Activated T-cell treated with anti-CD3 and anti-CD28 coated beads for 1 hour (primary cell): ENCODE data around the gene B3GLCT.
"Not testable (repeated sequence)": the region's sequence is repeated elsewhere in the genome, so short reads cannot be mapped to it uniquely, and the experiment has no call there.

Experiments used
- DNase-seq: peaks from one replicate; pipeline ENCODE4 v3.0.0-alpha.2; 2020; ENCODE audit warnings: low read depth

Gene B3GLCT

DNA sequence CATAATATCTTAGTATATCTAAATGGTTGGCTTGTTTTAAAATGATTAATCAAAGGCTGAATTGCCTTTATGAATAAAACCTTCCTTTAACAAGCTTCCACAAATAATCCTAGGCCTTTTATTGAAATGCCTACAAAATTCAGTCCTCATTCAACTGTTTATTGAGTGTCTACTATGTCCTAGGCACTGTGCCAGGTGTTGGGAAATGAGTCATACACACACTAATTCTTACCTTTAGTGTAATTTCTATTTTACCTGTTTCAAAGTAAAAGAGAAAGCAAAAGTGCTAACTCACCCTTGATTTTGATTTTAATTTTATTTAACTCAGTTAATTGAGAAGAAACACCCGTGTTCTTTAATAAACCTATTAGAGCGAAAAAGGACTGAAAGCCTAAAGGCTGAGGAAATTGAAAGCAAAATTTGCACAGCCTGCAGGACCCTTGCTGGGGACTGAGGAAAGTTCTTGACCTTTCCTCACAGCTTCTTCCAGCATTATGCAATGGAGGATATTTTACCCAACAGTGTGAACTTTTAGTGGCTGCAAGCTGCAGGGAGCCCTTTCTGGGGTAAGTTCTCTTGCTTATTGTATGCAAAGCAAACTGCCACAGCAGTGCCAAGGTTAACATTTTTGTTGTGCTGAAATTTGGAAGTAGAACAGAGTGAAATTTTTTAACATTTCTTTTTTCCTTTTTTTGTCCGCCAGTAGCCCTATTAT, 83.1 kb downstream of the B3GLCT start:
- no peak for DNase-seq

DNA sequence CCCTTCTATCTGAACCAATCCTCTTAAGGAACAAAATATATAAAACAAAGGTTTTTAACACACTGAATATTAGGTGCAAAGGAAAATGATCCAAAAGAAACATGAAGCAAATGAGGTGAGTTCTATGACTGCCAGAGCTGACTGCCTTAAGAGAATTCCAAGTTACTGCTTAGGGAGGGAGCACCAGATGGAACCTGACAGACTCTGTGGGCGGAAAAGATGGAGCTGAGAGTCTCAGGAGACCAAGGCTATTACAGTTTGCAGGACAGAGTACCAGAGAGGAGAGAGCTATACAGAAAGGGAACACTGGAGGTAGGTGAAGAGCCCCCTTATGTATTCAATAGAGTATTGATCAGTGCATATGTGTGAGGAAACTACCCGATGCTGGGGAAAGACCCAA, 87.2 kb downstream of the B3GLCT start:
- DNase-seq, result no peak

DNA sequence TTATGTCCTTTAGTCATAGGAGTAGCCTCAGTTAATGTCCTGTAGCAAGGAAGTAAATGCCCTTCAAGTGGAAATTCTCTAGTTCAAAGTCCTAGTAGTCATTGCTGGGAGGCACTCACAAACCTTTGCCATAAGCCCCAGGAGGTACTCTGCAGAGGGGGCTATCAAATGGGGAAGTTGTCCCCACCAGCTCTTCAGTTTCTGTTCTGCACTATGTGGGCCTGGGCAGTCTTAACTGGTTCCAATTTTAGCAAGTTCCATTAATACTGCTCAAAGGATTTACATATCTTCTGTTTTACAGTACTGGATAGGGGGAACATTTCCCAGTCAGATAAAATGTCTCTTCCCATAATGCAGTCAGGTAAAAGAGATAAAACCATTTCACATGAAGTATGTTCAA, 101.3 kb downstream of the B3GLCT start:
- no peak for DNase-seq

DNA sequence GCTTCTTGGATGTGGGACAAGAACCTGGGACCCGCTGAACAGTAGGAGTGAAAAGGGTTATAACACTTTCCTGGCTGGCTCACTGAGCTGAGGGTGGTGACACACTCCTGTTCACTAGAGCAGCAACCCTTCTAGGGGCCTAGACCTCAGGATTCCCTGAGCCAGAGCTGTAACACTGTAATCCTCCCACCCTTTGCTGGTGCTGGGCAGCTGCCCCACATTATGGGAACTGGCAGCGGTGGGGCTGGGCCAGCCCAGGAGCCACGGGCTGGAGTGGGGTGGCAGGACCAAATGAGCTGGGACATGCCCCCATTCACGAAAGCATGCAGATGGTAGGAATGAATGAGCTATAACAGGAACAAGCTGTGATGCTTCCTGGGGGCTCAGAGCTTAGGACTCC, 110.6 kb downstream of the B3GLCT start:
- DNase-seq, result no peak

DNA sequence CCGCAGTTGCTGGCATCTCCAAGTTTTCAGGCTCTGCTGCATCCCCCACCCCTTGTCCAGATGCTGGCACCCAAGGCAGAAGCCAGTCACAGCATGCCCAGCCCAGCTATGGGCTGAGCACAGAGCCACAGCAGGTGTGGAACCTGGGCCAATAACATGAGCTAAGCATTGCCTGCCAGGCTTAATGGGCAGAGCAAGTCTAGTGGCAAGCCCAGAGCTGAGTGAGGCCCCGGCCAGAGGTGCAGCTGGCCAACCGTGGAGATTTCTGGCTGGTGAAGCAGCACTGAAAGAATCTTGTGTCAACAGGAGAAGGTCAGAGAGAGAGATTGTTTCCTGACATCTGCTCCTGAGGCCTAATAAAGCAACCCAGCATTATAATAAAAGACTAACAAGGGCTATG, 111.0 kb downstream of the B3GLCT start:
- no peak for DNase-seq

DNA sequence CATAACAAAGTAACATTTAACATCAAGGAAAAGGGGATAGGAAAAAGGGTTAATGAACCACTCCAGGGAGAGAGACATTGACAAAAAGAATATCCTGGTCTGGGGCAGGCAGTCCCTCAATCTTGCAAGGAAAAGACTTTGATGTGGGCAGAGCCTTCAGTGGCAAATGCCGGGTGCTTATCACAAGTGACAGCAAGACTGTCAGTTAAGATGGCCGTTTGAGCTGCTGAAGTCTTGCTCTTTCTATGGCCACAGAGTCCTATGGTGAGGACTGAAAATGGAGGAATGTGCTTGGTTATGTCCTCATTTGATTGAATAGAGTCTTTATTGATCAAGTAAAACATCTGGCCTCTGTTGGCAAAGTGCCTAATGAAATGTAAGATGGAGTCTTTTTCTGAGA, 112.1 kb downstream of the B3GLCT start:
- no peak for DNase-seq

DNA sequence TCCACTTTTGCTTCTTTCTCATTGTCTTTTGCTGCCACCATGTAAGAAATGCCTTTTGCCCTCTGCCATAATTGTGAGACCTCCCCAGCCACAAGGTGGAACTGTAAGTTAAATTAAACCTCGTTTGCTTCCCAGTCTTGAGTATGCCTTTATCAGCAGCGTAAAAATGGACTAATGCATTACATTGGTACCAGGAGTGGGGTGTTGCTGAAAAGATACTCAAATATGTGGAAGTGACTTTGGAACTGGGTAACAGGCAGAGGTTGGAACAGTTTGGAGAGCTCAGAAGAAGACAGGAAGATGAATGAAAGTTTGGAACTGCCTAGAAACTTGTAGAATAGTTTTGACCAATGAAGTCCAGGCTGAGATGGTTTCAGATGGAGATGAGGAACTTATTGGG, 115.2 kb downstream of the B3GLCT start:
- DNase-seq, result no peak

DNA sequence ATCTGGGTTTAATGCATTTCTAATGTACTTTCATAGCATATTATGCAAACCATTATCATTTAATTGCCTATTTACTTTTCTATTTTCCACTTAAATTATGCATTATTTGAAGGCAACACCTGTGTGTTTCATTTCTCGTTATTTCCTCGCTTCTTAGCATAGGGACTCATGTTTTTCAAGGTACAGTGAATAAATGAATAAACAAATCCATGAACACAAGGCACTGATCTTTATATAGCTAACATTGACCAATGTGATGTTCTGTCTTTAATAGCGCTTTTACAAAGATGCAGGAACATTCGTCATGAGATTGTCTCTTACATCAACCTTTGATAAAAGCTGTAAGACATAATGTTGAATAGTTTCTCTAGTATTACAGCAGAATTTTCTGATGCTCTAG, 121.2 kb downstream of the B3GLCT start:
- DNase-seq, result no peak

DNA sequence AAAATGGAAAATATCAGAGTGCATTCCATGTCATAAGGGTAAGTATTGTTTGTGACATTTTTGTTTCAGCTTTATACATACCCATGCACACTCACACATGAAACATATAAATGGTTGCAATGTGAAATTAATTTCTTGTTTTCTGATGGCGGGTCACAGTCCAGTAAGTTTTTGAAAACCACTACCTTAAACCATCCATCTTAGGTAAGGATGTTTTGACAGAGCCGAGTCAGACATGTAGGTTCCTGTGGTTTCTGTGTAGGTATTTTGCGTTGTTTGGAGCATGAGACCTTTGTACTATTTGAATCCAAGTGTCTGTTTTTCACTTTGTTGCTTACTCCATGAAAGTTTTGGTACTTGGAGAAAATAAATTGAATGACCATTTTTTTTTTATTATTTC, 121.7 kb downstream of the B3GLCT start:
- DNase-seq, result no peak

DNA sequence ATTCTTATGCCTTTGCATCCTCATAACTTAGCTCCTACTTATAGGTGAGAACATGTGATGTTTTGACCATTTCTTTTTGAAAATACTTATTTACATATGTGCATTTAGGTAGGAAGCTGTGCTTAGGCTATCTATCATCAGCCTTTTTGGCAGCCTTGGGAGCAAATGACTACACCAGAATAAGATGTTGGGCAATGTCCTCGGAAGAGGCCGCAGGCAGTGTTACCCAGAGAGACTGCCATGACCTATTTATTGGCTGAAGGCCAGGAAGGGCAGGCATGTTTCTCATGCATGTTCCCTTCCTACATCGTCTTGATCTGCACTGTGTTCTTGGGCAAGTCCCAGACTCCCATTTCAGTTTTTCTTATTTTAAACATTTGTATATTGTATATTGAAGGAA, 122.3 kb downstream of the B3GLCT start:
- DNase-seq, result no peak

DNA sequence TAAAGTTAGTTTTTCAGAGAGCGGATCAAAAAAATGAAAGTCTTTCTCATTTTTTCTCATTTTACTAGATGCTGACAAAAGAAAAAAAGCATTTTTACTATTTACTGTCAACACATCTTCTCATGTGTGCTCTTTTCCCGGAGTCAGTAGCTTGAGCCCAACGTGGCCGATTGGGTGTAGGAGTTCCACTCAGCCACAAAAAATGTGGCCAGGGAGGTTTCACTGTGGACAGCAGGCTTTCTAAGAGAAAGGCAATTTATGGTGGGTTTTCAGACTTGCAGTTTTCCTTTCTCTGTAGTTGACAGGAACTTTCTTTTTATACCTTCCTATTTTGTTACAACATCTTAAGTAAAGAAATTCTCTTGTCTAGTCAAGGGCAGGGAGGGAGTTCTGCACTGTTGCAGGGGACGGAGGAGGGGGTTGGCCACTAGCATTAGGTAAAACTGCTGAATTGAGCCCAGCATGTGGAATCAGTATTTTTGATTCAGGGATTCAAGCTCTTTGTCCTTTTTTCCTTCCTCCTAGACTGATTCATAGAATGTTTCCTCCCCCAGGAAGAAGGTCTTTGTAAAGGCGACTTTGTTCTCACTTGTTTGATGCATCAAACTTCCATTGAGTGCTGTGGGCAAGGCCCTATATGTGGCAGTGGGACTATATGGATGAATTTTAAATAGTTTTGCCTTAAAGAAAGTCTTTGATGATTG, 123.1 kb downstream of the B3GLCT start:
- DNase-seq, result no peak

DNA sequence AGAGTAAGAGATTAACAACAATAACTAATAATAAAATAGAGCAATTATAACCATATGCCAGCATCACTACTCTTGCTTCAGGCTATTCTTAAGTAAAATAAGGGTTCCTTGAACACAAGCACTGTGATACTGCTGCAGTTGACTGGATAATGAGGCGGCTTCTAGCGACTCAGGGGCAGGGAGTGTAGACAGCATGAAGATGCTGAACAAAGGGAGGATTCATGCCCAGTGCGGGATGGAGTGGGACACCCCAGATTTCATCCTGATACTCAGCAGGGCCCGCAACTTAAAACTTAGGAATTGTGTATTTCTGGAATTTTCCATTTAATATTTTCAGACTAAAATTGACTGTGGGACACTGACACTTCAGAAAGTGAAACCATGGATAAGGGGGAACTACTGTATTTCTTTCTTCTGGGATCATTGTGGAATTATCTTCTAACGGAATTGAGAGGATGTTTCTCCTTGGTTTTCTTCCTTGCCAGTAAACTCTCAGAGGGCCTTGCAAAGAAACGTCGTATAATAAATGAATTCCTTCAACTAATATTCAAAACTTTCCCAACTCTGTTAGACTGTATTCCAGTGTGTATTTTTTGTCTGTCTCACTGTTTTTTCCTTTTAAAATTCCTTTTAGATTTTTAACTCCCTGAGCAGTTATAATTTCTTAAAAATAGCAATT, 127.5 kb downstream of the B3GLCT start:
- no peak for DNase-seq

DNA sequence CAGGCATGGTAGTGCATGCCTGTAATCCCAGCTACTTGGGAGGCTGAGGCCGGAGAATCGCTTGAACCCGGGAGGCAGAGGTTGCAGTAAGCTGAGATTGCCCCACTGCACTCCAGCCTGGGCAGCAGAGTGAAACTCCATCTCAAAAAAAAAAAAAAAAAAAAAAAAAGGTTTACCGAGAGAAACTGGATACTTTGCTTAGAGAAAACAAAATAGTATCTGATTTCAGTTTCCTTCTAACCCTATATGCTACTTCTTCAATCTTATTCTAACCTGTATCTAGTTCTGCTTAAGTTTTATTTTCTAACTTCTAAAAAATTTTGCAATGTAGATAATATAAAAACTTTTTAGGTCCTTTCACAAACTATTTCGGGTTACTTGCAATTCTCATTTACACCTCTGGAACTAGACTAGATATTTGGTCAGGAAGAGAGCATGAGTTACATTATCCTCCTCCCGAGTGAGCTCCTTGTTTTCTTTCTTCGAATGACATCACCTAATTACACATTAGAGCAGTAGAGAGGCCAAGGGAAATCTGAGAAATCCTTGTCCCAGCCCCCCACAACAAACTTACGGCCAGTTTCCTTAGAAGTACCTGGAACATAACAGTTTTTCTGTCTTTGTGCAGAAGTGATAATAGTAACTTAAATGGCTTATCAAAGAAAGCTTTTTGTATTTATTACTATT, 128.9 kb downstream of the B3GLCT start:
- DNase-seq, result no peak

DNA sequence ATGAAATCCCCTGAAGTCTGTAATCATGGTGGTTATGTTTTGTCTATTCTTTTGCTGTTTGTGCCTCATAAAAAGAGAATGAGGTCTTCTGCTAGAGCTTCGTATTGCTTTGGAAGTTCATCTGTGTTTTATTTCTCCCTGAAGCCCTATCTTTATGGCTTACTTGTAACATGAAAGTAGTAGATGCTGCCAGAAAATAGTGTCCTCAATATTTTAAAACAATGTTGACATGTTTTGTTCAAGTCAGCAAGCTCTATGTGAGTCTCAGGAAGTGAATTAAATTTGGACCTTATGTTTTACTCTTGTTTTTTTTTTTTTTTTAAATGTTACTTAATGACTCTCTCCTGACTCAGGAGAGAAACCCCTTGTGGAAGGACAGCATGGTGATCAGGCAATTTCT, 130.5 kb downstream of the B3GLCT start:
- no peak for DNase-seq

DNA sequence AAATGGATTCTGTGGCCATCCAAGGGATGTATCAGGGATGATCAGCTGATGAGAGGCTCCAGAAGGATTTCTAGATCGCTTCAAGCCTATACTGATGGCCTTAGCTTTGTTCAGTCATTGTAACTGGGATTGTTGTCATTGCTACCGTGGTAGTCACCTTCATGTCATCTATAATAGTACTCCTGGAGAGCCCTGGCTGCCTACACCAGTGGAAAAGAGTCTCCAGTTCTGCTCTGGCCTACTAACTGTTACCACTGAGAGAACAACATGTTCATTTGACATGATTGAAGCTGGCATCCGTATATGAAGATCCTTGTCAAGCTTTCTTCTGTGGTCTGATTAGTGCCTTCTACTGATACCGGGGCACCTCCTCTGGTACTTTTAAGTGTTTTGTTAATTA, 131.3 kb downstream of the B3GLCT start:
- DNase-seq, result no peak

DNA sequence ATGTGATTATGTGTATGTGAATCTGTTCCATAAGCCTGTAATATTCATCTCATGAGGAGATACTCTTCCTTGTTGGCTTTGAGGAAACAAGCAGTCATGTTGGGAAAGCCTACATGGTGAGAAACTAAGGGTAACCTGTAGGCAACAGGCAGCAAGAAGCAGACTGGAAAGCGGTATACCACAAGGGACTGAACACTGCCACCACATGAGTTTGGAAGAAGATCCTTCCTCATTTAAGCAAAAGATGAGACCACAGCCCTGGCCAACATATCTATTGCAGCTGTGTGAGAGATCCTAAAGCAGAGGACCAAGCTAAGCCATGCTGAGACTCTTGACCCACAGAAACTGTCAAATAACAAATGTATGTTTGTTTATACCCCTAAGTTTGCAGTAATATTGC, 134.8 kb downstream of the B3GLCT start:
- no peak for DNase-seq

DNA sequence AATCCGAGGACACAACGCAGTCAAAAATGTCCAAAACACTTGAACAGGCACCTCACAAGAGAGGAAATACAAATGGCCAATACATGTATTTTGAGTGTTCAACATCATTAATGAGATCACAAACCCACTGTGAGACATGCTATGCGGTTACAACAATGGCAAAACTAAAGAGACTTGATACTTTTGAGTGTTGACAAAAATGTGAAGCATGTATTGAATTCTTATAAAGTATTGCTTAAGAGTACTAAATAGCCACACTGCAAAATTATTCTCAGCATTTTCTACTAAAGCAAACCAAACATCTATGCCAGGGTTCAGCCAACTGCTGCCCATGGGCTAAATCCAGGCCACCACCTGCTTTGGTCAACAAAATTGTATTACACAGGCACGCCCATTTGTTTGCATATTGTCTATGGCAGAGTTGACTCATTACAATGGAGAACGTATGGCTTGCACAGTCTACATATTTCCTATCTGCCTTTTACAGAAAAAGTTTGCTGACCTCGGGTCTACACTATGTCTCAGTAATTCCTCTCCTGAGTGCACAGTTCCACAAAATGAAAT, 135.3 kb downstream of the B3GLCT start:
- DNase-seq, result no peak

DNA sequence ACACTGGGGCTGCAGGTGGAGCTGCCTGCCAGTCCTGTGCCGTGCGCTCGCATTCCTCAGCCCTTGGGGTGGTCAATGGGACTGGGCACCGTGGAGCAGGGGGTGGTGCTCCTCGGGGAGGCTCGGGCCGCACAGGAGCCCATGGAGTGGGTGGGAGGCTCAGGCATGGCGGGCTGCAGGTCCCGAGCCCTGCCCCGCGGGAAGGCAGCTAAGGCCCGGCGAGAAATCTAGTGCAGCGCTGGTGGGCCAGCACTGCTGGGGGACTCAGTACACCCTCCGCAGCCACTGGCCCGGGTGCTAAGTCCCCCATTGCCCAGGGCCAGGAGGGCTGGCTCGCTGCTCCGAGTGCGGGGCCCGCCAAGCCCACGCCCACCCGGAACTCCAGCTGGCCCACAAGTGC, 139.8 kb downstream of the B3GLCT start:
- not testable (repeated sequence) for DNase-seq

DNA sequence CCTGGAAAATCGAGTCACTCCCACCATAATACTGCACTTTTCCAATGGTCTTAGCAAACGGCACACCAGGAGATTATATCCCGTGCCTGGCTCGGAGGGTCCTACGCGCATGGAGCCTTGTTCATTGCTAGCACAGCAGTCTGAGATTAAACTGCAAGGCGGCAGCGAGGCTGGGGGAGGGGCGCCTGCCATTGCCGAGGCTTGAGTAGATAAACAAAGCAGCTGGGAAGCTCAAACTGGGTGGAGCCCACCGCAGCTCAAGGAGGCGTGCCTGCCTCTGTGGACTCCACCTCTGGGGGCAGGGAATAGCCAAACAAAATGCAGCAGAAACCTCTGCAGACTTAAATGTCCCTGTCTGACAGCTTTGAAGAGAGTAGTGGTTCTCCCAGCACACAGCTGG, 141.1 kb downstream of the B3GLCT start:
- not testable (repeated sequence) for DNase-seq

DNA sequence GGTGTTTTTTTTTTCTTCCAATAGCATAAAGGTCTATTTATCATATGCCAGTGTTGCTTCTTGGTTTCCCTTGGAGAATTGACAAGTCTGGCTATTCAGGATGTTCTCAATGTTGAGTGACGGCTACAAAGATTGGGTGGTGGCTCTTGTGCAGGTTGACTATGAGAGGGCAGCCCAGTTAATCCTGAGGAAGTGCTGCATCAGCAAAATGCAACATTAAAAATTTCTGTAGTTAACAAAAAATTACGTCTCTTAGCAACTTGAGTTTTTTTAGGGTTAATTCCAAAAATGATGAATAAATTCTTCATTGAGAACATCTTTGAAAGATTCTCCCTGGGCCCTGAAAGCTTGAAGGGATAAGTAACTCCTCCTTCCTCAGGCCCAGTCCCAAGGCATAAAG, 147.1 kb downstream of the B3GLCT start:
- no peak for DNase-seq

DNA sequence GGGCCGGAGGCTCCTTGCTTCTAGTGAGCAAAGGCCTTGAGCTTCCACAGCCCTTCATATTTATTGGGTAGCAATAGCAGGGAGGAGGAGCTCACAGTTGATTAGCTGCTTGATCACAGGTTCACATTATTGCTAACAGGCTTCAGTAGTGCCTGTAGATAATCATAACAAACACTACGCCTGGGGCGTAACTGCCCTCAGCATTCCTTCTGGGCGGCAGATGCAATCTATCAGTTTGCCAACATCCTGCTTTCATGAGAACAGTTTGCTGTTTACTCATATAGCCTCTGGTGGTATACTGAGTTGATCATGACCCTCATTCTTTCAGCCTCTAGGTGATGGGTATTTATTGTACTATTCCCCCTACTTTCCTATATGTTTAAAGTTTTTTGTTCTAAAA, 149.4 kb downstream of the B3GLCT start:
- no peak for DNase-seq

DNA sequence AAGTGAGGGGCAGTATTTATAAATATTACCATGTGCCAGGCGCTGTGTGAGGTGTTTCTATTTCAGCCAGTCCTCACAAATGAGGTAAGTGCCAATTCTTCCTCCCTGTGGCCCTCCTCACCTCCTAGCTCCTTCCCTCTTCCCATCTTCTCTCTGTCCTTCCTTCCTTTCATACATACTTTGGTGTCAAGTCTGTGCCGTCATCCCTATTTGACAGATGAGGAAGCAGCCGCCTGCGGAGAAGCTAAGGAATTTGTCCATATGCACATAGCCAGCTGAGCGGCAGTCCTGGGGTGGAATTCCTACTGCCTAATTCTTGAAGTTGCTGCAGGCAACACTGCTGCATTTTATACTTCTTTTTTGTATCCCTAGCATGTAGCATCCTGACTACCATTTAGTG, 150.8 kb downstream of the B3GLCT start:
- DNase-seq, result no peak

DNA sequence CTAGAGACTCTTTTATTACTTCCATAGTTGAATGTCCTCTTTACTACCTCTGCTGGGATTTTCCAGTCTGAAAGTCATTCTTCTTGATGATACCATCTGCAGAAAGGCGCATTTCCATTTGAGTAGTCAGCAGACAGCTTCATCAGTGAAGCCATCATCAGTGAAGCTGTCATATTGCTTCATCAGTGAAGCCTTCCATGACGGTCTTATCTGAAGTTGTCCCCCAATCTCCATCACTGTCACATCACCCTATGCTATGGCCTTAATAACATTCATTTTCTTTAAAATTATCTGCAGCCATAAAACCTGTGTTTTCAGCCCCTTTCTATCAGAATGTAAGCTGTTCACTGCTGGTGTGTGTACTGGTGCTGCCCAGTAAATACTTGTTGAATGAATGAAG, 151.6 kb downstream of the B3GLCT start:
- DNase-seq, result no peak
